ENCODE measurements around the gene KCNN2.

The KCNN2 gene

GRCh38 chr5:114362977-114363761, 1.3 kb downstream of the KCNN2 start:
- peak; percentile 9 for DNase-seq (ENCODE audit: low spot score)

DNA sequence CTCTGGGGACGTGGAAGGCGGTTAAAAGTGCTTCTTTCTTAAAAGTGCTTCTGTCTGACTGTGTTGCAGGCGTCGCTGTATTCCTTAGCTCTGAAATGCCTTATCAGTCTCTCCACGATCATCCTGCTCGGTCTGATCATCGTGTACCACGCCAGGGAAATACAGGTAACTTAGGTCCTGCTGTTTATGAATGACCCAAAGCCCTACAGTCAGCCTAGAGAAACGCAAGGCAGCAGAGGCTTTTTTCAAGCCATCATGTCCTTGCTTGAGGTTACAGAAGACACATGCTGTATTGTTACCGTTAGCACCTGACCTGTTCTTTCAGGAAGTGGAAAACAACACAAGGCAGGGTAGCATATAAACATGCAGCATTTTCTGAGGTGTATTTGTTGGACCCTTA, 2.0 kb downstream of the KCNN2 start:
- no peak for DNase-seq (ENCODE audit: low spot score)

GRCh38 chr5:114367029-114367428, 5.2 kb downstream of the KCNN2 start:
- no peak for DNase-seq (ENCODE audit: low spot score)

DNA sequence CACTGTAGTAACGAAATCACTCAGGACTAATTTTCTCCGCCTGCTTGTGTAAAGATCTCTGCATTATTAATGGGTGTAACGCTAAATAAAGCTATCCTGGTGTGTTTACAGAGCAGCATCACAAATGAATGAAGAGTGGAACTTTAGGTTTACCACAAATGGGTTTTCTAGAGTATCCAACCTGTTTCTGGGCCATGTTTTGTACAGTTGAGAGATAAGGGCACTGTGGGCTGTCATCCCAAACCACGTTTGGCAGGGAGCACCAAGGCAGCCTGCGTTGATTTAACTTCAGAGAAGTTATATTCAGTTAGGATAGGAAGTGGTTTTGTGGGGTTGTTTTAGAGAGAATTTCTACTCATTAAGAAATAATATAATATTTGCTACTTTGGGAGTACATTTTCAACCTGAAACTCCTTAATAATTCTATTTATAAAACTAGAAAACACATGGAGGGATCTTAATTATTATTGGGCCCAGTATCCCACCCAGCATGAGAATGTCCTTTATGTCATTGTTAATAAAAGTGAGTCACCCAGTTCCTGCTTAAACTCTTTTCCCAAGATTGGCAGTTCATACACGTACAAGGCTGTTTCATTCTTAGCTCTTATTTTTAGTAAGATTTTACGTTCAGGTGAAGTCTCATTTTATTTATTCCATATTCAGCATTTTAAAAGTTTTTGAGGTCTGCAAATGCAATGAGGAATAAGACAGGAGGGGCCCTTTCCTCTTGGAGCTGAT, 8.0 kb downstream of the KCNN2 start:
- DNase-seq (ENCODE audit: low spot score), result no peak

GRCh38 chr5:114377050-114377844, 15.4 kb downstream of the KCNN2 start:
- no peak for DNase-seq (ENCODE audit: low spot score)

- DNase-seq (ENCODE audit: low spot score), result no peak
These were observed 16.1 kb downstream of the KCNN2 start for GRCh38 chr5:114377946-114378345.

GRCh38 chr5:114380721-114381120, 18.9 kb downstream of the KCNN2 start:
- DNase-seq (ENCODE audit: low spot score), result no peak

DNA sequence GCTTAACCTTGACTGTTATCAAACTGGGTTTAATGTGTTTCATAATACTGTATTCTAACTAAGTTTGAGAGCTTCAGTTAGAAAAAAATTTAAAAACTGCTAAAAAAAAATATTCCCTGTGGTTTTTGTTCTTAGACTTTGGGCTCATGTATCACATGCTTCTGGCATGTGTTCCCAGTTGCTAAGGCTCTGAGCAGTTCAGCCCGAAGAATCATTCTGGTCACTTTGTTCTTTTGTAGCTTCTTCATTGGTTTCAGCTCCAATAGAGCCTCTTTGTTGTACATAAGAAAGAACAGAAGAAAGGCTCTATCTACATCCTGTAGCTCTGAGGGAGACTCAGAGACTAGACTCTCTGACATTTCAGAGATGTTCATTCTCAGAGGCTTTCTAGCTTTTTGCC, 25.6 kb downstream of the KCNN2 start:
- no peak for DNase-seq (ENCODE audit: low spot score)

GRCh38 chr5:114390431-114390830, 28.6 kb downstream of the KCNN2 start:
- no peak for DNase-seq (ENCODE audit: low spot score)

DNA sequence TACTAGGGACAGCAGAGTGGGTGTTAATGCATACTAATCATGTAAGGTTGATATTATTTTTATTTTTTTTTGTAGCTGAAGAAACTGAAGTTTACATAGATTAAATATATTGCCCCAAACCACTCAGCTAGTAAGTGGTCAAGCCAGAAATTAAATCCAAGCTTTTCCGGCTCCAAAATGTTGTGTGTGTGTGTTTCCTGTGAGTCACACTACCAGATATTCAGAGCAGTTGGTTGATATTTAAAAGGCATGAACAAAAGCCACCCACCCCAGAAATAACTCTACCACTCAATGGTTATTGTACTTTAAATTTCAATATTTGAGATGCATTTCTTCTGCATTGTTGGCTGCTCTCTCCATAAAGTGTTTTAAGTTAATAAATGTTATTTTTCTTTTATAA, 29.5 kb downstream of the KCNN2 start:
- DNase-seq (ENCODE audit: low spot score), result no peak

DNA sequence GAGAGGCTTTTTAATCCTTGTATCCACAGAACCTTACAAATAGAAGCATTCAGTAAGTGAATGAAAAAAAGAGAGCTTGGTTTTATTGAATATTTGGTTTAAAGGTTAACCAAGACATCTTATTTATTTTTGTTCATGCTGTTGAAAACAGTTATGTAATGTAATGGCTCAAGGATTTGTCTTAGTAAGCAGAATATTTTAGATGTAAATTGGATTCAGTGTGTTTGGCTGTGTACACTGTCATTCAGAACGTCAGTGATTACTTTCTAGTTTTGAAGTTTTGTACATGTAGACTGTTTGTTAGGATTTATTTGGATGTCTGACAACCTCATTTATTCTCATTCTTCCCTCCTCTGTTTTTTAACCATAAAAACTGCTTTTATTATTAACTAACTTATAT, 31.3 kb downstream of the KCNN2 start:
- no peak for DNase-seq (ENCODE audit: low spot score)

GRCh38 chr5:114402206-114402605, 40.3 kb downstream of the KCNN2 start:
- DNase-seq (ENCODE audit: low spot score), result no peak

DNA sequence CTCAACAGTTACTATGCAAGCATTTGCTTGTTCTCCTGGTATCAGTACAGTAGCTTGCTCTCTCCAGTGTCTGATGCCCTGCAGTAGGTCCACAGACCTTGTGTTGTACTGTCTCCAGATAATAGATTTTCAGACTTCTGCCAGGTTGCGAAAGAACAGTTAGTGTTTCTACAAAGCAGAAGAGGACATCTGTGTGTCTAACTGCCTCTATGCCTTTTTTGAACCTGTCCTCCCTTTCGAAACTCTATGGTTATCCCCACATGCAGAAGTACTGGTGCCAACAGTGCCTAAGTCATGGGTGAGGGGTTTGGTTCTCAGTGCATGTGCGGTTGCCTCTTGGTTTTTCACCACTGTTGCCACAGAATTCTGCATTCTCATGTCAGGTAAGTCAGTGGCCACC, 45.9 kb downstream of the KCNN2 start:
- DNase-seq (ENCODE audit: low spot score), result no peak

- no peak for DNase-seq (ENCODE audit: low spot score)
These were observed 47.0 kb downstream of the KCNN2 start for GRCh38 chr5:114408847-114409246.

DNA sequence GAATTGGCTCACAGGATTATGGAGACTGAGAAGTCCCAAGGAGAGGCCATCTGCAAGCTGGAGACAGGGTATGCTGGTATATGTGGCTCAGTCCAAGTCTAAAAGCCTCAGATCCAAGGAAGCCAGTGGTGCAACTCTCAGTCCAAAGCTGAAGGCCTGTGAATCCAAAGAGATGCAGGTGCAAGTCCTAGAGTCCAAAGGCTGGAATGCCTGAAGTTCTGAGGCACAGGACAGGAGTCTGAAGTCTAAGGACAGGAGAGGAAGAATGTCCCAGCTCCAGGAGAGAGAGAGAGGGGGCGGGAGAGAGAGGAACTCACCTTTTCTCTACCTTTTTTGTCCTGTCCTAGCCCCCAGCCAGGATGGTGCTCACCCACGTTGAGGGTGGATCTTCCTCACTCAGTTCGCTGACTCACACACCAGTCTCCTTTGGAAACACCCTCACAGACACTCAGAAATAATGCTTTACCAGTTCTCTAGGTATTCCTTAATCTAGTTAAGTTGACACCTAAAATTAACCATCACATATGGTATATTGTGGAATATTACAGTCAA, 49.6 kb downstream of the KCNN2 start:
- DNase-seq (ENCODE audit: low spot score), result no peak

GRCh38 chr5:114412510-114413171, 50.8 kb downstream of the KCNN2 start:
- DNase-seq (ENCODE audit: low spot score), result no peak

GRCh38 chr5:114415760-114416159, 53.9 kb downstream of the KCNN2 start:
- no peak for DNase-seq (ENCODE audit: low spot score)

GRCh38 chr5:114416254-114416653, 54.4 kb downstream of the KCNN2 start:
- DNase-seq (ENCODE audit: low spot score), result no peak

DNA sequence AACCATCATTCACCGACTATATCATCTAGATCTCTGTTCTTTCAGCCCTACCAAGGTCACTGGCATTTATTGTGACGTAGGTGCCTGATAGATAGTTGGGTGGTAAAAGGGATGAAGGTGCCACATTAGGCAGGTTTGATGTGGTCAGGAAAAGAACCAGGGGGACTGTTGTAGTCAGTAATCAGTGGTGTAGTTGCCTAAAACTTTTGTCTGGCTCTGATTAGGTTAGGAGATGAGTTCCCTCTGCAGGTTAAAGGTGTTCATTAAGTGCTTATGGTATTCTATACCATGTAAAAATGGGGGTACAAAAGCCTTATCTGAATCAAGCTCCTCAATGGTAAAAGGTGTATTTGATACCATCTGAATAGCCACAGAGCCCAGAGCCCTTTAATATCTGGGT, 55.6 kb downstream of the KCNN2 start:
- no peak for DNase-seq (ENCODE audit: low spot score)

GRCh38 chr5:114418176-114419066, 56.6 kb downstream of the KCNN2 start:
- no peak for DNase-seq (ENCODE audit: low spot score)

- no peak for DNase-seq (ENCODE audit: low spot score)
These were observed 57.2 kb downstream of the KCNN2 start for GRCh38 chr5:114419067-114419388.
